IPS DF 4.7 (cell line): ENCODE measurements around the gene FBXL16.

Experiments used
- DNase-seq: peaks from one replicate; pipeline ENCODE4 v3.0.0-alpha.2; 2013; ENCODE audit warnings: low spot score; ENCODE audit errors: extremely low read depth

Gene FBXL16

GRCh38 chr16:643050-643368 is 62.6 kb downstream of the FBXL16 start:
- DNase-seq: no peak
